Measurements from ENCODE around the gene SDHAF4. TPM values are rescaled to one million over a fixed set of nuclear protein-coding genes. Genes with fewer than 3 reads are reported as not detected.
"Not testable (repeated sequence)": the region's sequence is repeated elsewhere in the genome, so short reads cannot be mapped to it uniquely, and the experiment has no call there.

The SDHAF4 gene
- total and polyA plus RNA-seq, 2 donors from 2014 or later: 14.5 to 25.6 TPM

- Histone ChIP-seq H3K27ac (ENCODE audit: low read depth in 2 of 2, low read length in 2 of 2) (no peak overlapping the region), H3K4me1 (ENCODE audit: control insufficient read depth in 2 of 3, insufficient read depth in 2 of 3, low read depth in 1 of 3, low read length in 3 of 3) (no peaks in the 10 kb centered on the region), H3K36me3 (ENCODE audit: control insufficient read depth in 2 of 3, insufficient read depth in 3 of 3, low read length in 3 of 3) (no peaks in the 10 kb centered on the region), H3K9ac (ENCODE audit: low read length in 3 of 3) (no peak overlapping the region), H3K27me3 (ENCODE audit: control insufficient read depth, insufficient read depth, low read length) (no peaks in the 10 kb centered on the region), H3K4me3 (ENCODE audit: low read length in 3 of 3) (no peak overlapping the region), H3K9me3 (ENCODE audit: control insufficient read depth in 2 of 3, insufficient read depth in 1 of 3, low read length in 3 of 3) (no peaks in the 10 kb centered on the region)
- DNase-seq: no peak
- intact Hi-C loops (cut with DNase I): no loop called here
- TF ChIP-seq CTCF (IDR thresholded peaks at IDR 0.05; ENCODE audit: borderline replicate concordance, extremely low read depth, insufficient read depth): no peak
- FAIRE-seq: no peak
Observed at GRCh38 chr6:70547905-70548304, 18.8 kb upstream of the SDHAF4 start.

- intact Hi-C loops (cut with DNase I): no loop called here
- no peaks in the 10 kb centered on the region for H3K36me3 ChIP-seq (ENCODE audit: control insufficient read depth in 2 of 3, insufficient read depth in 3 of 3, low read length in 3 of 3)
Observed at GRCh38 chr6:70549327-70549726, 17.4 kb upstream of the SDHAF4 start.

GRCh38 chr6:70551566-70551965 is 15.2 kb upstream of the SDHAF4 start:
- TF ChIP-seq CTCF (IDR thresholded peaks at IDR 0.05; ENCODE audit: borderline replicate concordance, extremely low read depth, insufficient read depth): no peak
- intact Hi-C loops (cut with DNase I): no loop called here
- Histone ChIP-seq H3K27ac (ENCODE audit: low read depth in 2 of 2, low read length in 2 of 2) (no peak overlapping the region), H3K9me3 (ENCODE audit: control insufficient read depth in 2 of 3, insufficient read depth in 1 of 3, low read length in 3 of 3) (no peaks in the 10 kb centered on the region), H3K27me3 (ENCODE audit: control insufficient read depth, insufficient read depth, low read length) (no peaks in the 10 kb centered on the region), H3K9ac (ENCODE audit: low read length in 3 of 3) (no peak overlapping the region), H3K4me3 (ENCODE audit: low read length in 3 of 3) (no peak overlapping the region), H3K36me3 (ENCODE audit: control insufficient read depth in 2 of 3, insufficient read depth in 3 of 3, low read length in 3 of 3) (no peaks in the 10 kb centered on the region), H3K4me1 (ENCODE audit: control insufficient read depth in 2 of 3, insufficient read depth in 2 of 3, low read depth in 1 of 3, low read length in 3 of 3) (no peaks in the 10 kb centered on the region)
- no peak for DNase-seq
- no peak for FAIRE-seq

More at GRCh38 chr6:70549327-70549726, 17.4 kb upstream of the SDHAF4 start:
- Histone ChIP-seq H3K4me3 (ENCODE audit: low read length in 3 of 3) (no peak overlapping the region), H3K9me3 (ENCODE audit: control insufficient read depth in 2 of 3, insufficient read depth in 1 of 3, low read length in 3 of 3) (no peaks in the 10 kb centered on the region), H3K27me3 (ENCODE audit: control insufficient read depth, insufficient read depth, low read length) (no peaks in the 10 kb centered on the region), H3K27ac (ENCODE audit: low read depth in 2 of 2, low read length in 2 of 2) (no peak overlapping the region), H3K4me1 (ENCODE audit: control insufficient read depth in 2 of 3, insufficient read depth in 2 of 3, low read depth in 1 of 3, low read length in 3 of 3) (no peaks in the 10 kb centered on the region), H3K9ac (ENCODE audit: low read length in 3 of 3) (no peak overlapping the region)
- TF ChIP-seq CTCF (IDR thresholded peaks at IDR 0.05; ENCODE audit: borderline replicate concordance, extremely low read depth, insufficient read depth): no peak
- DNase-seq (no peak), FAIRE-seq (no peak)

DNA sequence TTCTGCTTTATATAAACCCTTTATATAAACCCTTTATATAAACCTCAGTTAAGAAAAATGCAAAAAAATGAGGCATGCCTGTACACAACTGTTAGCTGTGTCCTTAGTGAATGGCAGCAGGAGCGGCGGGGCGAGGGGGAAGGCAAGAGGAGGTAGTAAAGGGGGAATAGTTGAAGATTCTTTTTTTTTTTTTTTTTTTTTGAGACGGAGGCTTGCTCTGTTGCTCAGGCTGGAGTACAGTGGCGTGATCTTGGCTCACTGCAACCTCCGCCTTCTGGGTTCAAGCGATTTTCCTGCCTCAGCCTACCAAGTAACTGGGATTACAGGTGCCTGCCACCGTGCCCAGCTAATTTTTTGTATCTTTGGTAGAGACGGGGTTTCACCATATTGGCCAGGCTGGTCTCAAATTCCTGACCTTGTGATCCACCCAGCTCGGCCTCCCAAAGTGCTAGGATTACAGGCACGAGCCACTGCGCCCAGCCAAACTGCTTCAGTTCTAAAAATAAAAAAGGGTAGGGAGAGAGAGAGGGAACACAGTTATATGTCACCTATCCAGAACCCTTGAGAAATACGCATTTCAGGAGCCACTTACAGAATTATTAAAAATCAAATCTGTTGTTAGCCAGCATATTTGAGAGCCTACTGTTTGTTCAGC is 14.3 kb upstream of the SDHAF4 start:
- DNase-seq; intact Hi-C loops (cut with DNase I); H3K27me3 ChIP-seq (ENCODE audit: control insufficient read depth, insufficient read depth, low read length); H3K36me3 ChIP-seq (ENCODE audit: control insufficient read depth in 2 of 3, insufficient read depth in 3 of 3, low read length in 3 of 3); FAIRE-seq; H3K9me3 ChIP-seq (ENCODE audit: control insufficient read depth in 2 of 3, insufficient read depth in 1 of 3, low read length in 3 of 3); H3K4me3 ChIP-seq (ENCODE audit: low read length in 3 of 3); H3K27ac ChIP-seq (ENCODE audit: low read depth in 2 of 2, low read length in 2 of 2); H3K9ac ChIP-seq (ENCODE audit: low read length in 3 of 3); H3K4me1 ChIP-seq (ENCODE audit: control insufficient read depth in 2 of 3, insufficient read depth in 2 of 3, low read depth in 1 of 3, low read length in 3 of 3): not testable (repeated sequence)
